Adrenal gland (tissue), 5 donors: Measurements from ENCODE around the gene SAMD4A.

Source experiments
- CTCF ChIP-seq, 6 experiments: fragments of 450-650 bp in 4 of 6; fragments of 200-600 bp in 2 of 6; sonication (generic) in 1 of 6; IDR thresholded peaks; 1 replicate in 5 of 6; 2 replicates in 1 of 6; pipeline versions ENCODE4 v1.5.1 to v1.8.0; 2016 to 2021; ENCODE audit warnings: antibody characterized with exemption in 6 of 6, mild to moderate bottlenecking in 2 of 6, moderate library complexity in 1 of 6
- POLR2A ChIP-seq, 2 donors: fragments of 450-650 bp; IDR thresholded peaks; one replicate each; pipeline ENCODE4 v1.6.1; 2017; ENCODE audit warnings: antibody characterized with exemption in 2 of 2, mild to moderate bottlenecking in 2 of 2, moderate library complexity in 1 of 2
- donor health status: DM: no; HTN: no; CAD: no.

GRCh38 chr14:54689928-54690327, 123.0 kb downstream of the SAMD4A start:
- TF ChIP-seq CTCF (IDR thresholded peaks at IDR 0.05) (no peak), POLR2A (IDR thresholded peaks at IDR 0.05) (no peak)
